SU-DHL-6 (cell line): ENCODE results near the gene COX8C.

Experiments
- CTCF ChIP-seq: fragments of 200-600 bp; sonication (generic); IDR thresholded peaks from one replicate; pipeline ENCODE4 v1.5.1; 2017; ENCODE audit warnings: antibody characterized with exemption, mild to moderate bottlenecking, low read length, moderate library complexity; ENCODE audit not compliant: insufficient read depth, poor library complexity, severe bottlenecking
- EZH2phosphoT487 ChIP-seq: fragments of 200-600 bp; sonication (generic), shearing (Covaris generic); conservative IDR thresholded peaks from 2 replicates; pipeline ENCODE4 v1.6.1; 2018; ENCODE audit warnings: mild to moderate bottlenecking, antibody characterized with exemption, low read length, moderate library complexity, mixed read lengths

GRCh38 chr14:93323600-93324174 is 23.3 kb upstream of the COX8C start:
- TF ChIP-seq EZH2phosphoT487 (no peak), CTCF (no peak)
